ENCODE measurements around the gene GSC. TPM values are rescaled to one million over a fixed set of nuclear protein-coding genes. Genes with fewer than 3 reads are reported as not detected.
"Not testable (repeated sequence)": the region's sequence is repeated elsewhere in the genome, so short reads cannot be mapped to it uniquely, and the experiment has no call there.

GSC gene
- total and polyA plus RNA-seq, 2 donors (not counting 1 experiment from before 2014, with no cell fraction given): not detected

DNA sequence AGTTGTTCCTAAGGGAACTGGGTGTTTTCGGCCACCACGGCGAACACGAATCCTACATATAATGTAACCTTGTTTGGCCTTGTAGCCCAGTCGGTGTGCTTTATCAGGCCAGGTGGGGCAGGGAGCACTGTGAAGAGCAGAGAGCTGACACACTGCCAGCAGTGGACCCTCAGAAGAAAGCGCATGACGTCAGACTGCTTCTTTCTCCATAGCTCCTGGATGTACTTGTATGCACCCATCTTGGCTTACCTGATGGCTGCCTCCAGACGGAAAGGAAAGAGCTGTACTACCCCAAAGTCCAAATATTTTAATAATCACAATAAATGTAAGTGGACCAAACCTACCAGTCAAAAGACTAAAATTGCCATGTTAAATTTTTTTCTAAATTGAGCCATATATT is 31.3 kb upstream of the GSC start:
- no peak overlapping the region for H3K9ac ChIP-seq (ENCODE audit: low read length)
- ChIA-PET CTCF (no interaction called here), POLR2A (no interaction called here)
- intact Hi-C loops (cut with micrococcal nuclease): no loop called here
- 95% methylated on average over 7 of the region's 8 CpGs for WGBS (ENCODE audit: insufficient coverage)
- no peaks in the 10 kb centered on the region for H3K4me1 ChIP-seq (ENCODE audit: control insufficient read depth in 2 of 2, insufficient read depth in 2 of 2, low read length in 2 of 2)
- H3K27me3 Mint-ChIP-seq: peaks cover 3% of the 10 kb centered on the region
- no peaks in the 10 kb centered on the region for H3K4me1 Mint-ChIP-seq
- H3K27ac ChIP-seq (ENCODE audit: low read length in 2 of 2): no peak overlapping the region
- H3K9me3 Mint-ChIP-seq (ENCODE audit: insufficient read depth): no peaks in the 10 kb centered on the region
- H3K4me3 ChIP-seq (ENCODE audit: control extremely low read depth in 1 of 5, extremely low read depth in 1 of 5, insufficient read depth in 1 of 5, low read depth in 2 of 5, low read length in 4 of 5): no peak overlapping the region
- no peak overlapping the region for H2AFZ ChIP-seq (ENCODE audit: insufficient read depth, low read depth, low read length, poor library complexity, severe bottlenecking)
- TF ChIP-seq, protein P1, sequence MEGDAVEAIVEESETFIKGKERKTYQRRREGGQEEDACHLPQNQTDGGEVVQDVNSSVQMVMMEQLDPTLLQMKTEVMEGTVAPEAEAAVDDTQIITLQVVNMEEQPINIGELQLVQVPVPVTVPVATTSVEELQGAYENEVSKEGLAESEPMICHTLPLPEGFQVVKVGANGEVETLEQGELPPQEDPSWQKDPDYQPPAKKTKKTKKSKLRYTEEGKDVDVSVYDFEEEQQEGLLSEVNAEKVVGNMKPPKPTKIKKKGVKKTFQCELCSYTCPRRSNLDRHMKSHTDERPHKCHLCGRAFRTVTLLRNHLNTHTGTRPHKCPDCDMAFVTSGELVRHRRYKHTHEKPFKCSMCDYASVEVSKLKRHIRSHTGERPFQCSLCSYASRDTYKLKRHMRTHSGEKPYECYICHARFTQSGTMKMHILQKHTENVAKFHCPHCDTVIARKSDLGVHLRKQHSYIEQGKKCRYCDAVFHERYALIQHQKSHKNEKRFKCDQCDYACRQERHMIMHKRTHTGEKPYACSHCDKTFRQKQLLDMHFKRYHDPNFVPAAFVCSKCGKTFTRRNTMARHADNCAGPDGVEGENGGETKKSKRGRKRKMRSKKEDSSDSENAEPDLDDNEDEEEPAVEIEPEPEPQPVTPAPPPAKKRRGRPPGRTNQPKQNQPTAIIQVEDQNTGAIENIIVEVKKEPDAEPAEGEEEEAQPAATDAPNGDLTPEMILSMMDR (IDR thresholded peaks at IDR 0.05): no peak
- no peak for TF ChIP-seq EZH2 (IDR thresholded peaks at IDR 0.05; ENCODE audit: borderline replicate concordance, insufficient read depth, low read depth, low read length, poor library complexity, severe bottlenecking)
- H3K4me3 Mint-ChIP-seq: no peak overlapping the region
- no peaks in the 10 kb centered on the region for H4K20me1 ChIP-seq (ENCODE audit: control insufficient read depth, insufficient read depth, low read length, poor library complexity, severe bottlenecking)
- H3K79me2 ChIP-seq (ENCODE audit: control insufficient read depth, insufficient read depth, low read length): no peaks in the 10 kb centered on the region
- no peak overlapping the region for H3K27ac Mint-ChIP-seq
- peaks cover 0 to 2% (median under 1%) of the 10 kb centered on the region in 4 experiments for H3K27me3 ChIP-seq (replicated peaks in 1 of 4; ENCODE audit: control extremely low read depth in 1 of 4, control insufficient read depth in 3 of 4, insufficient read depth in 4 of 4, low read length in 3 of 4)
- no peaks in the 10 kb centered on the region for H3K9me3 ChIP-seq (ENCODE audit: control extremely low read depth in 1 of 3, control insufficient read depth in 2 of 3, insufficient read depth in 1 of 3, low read length in 2 of 3)
- no peak overlapping the region for H3K4me2 ChIP-seq (replicated peaks; ENCODE audit: low read depth, low read length, poor library complexity, severe bottlenecking)
- ATAC-seq (ENCODE audit: low read depth) (no peak), DNase-seq (no peak)
- H3K36me3 ChIP-seq (replicated peaks in 1 of 2; ENCODE audit: control extremely low read depth in 1 of 2, control insufficient read depth in 1 of 2, extremely low read depth in 1 of 2, insufficient read depth in 2 of 2, low read length in 1 of 2): no peaks in the 10 kb centered on the region

DNA sequence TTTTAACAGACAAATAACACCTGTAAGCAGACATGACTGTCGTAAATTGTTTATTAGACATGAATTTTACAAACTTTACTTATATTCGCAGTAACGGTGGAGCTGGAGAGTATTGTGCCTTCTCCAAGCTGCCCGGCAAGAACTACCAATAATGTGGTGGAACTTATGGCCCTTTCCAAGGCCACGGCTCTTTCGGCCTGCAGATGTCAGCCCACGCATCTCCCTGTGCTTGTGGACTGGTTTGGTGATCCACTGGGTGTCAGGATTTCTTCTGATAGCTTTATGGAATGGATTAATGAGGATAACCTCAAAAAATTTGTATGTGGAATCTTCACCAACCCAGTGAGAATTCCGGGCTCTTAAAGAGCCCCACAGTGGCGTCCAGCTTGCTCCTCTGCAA is 30.9 kb upstream of the GSC start:
- H3K27me3 ChIP-seq (replicated peaks in 1 of 4; ENCODE audit: control extremely low read depth in 1 of 4, control insufficient read depth in 3 of 4, insufficient read depth in 4 of 4, low read length in 3 of 4); H3K36me3 ChIP-seq (replicated peaks in 1 of 2; ENCODE audit: control extremely low read depth in 1 of 2, control insufficient read depth in 1 of 2, extremely low read depth in 1 of 2, insufficient read depth in 2 of 2, low read length in 1 of 2); POLR2A ChIA-PET; H3K79me2 ChIP-seq (ENCODE audit: control insufficient read depth, insufficient read depth, low read length); ATAC-seq (ENCODE audit: low read depth); H3K27ac ChIP-seq (ENCODE audit: low read length in 2 of 2); H3K4me2 ChIP-seq (replicated peaks; ENCODE audit: low read depth, low read length, poor library complexity, severe bottlenecking); H3K4me3 ChIP-seq (ENCODE audit: control extremely low read depth in 1 of 5, extremely low read depth in 1 of 5, insufficient read depth in 1 of 5, low read depth in 2 of 5, low read length in 4 of 5); H3K9ac ChIP-seq (ENCODE audit: low read length); CTCF ChIA-PET; H4K20me1 ChIP-seq (ENCODE audit: control insufficient read depth, insufficient read depth, low read length, poor library complexity, severe bottlenecking); H3K4me1 Mint-ChIP-seq; H3K27ac Mint-ChIP-seq; DNase-seq; H3K4me1 ChIP-seq (ENCODE audit: control insufficient read depth in 2 of 2, insufficient read depth in 2 of 2, low read length in 2 of 2); H3K9me3 ChIP-seq (ENCODE audit: control extremely low read depth in 1 of 3, control insufficient read depth in 2 of 3, insufficient read depth in 1 of 3, low read length in 2 of 3); H2AFZ ChIP-seq (ENCODE audit: insufficient read depth, low read depth, low read length, poor library complexity, severe bottlenecking); intact Hi-C loops (cut with micrococcal nuclease); H3K4me3 Mint-ChIP-seq; H3K27me3 Mint-ChIP-seq; H3K9me3 Mint-ChIP-seq (ENCODE audit: insufficient read depth): not testable (repeated sequence)
- 84% methylated on average over 2 of the region's 9 CpGs for WGBS (ENCODE audit: insufficient coverage)

Data from B cell (primary cell).